ENCODE measurements around the gene STMP1. TPM values are rescaled to one million over a fixed set of nuclear protein-coding genes. Genes with fewer than 3 reads are reported as not detected.

STMP1 gene
- total RNA-seq, 4 donors from 2014 or later = 7.7 to 19.9 (median 11.8) TPM

GRCh38 chr7:135644729-135645128 is 17.6 kb upstream of the STMP1 start:
- DNase-seq = no peak
- intact Hi-C loops (cut with DNase I; ENCODE audit: low total_unique reads) = loop anchor here (2.0 kb wide), 1 partner anchor 364 kb away; no protein-coding TSS in a partner anchor
- H3K4me3 ChIP-seq = no peak overlapping the region
- no peak overlapping the region for H3K27ac ChIP-seq
- H3K9me3 ChIP-seq = no peaks in the 10 kb centered on the region
- in situ Hi-C loops (cut with MboI; ENCODE audit: low sequenced_read_pairs in 4 of 4) = loop anchor here in 3 of 4 donors (10.0 to 25.0 kb wide), 2 partner anchors 357 to 360 kb away; no protein-coding TSS in a partner anchor
- no peak for ATAC-seq
- no peaks in the 10 kb centered on the region for H3K4me1 ChIP-seq
- no peaks in the 10 kb centered on the region for H3K27me3 ChIP-seq
- no peak for TF ChIP-seq POLR2A (IDR thresholded peaks at IDR 0.05)
- TF ChIP-seq, protein P1, sequence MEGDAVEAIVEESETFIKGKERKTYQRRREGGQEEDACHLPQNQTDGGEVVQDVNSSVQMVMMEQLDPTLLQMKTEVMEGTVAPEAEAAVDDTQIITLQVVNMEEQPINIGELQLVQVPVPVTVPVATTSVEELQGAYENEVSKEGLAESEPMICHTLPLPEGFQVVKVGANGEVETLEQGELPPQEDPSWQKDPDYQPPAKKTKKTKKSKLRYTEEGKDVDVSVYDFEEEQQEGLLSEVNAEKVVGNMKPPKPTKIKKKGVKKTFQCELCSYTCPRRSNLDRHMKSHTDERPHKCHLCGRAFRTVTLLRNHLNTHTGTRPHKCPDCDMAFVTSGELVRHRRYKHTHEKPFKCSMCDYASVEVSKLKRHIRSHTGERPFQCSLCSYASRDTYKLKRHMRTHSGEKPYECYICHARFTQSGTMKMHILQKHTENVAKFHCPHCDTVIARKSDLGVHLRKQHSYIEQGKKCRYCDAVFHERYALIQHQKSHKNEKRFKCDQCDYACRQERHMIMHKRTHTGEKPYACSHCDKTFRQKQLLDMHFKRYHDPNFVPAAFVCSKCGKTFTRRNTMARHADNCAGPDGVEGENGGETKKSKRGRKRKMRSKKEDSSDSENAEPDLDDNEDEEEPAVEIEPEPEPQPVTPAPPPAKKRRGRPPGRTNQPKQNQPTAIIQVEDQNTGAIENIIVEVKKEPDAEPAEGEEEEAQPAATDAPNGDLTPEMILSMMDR (IDR thresholded peaks at IDR 0.05 in 4 of 5, conservative IDR thresholded peaks at IDR 0.05 in 1 of 5) = no peak
- H3K36me3 ChIP-seq = peaks cover 0 to 42% of the 10 kb centered on the region in 2 donors

- no peak overlapping the region for H3K4me3 ChIP-seq
- in situ Hi-C loops (cut with MboI; ENCODE audit: low sequenced_read_pairs in 4 of 4) (loop anchor here in 3 of 4 donors (10.0 to 25.0 kb wide), 2 partner anchors 358 to 361 kb away; no protein-coding TSS in a partner anchor), intact Hi-C loops (cut with DNase I; ENCODE audit: low total_unique reads) (loop anchor here (2.0 kb wide), 1 partner anchor 365 kb away; no protein-coding TSS in a partner anchor)
- no peak overlapping the region for H3K27ac ChIP-seq
- H3K27me3 ChIP-seq = no peaks in the 10 kb centered on the region
- H3K9me3 ChIP-seq = no peaks in the 10 kb centered on the region
- ATAC-seq = peak in 1 of 2 donors; percentile 53
- no peaks in the 10 kb centered on the region for H3K4me1 ChIP-seq
- no peak for DNase-seq
- TF ChIP-seq, protein P1 (IDR thresholded peaks at IDR 0.05 in 4 of 5, conservative IDR thresholded peaks at IDR 0.05 in 1 of 5) = peak in 4 of 5 experiments; percentile 39 to 63 (median 50)
- TF ChIP-seq POLR2A (IDR thresholded peaks at IDR 0.05) = no peak
- peaks cover 0 to 37% of the 10 kb centered on the region in 2 donors for H3K36me3 ChIP-seq
These were observed 16.9 kb upstream of the STMP1 start for GRCh38 chr7:135645296-135645904.

DNA sequence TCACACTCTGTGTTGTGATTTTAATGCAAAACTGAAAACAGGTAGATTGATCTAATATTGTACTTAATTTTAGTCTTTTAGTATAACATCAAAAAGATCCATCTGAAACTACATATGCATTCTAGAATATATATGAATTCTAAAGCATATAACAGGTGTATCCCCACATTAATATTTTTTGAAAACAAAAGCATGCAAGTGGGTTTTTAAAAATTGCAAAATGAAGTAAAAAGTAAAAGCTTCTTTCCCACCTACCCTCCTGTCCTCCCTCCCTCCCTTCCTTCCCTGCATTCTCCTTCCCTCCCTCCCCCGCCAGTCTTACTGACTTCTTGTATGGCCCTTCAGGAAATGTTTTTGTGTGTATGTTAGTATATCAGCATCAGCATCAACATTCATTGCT is 14.6 kb upstream of the STMP1 start:
- TF ChIP-seq, protein P1 (IDR thresholded peaks at IDR 0.05 in 4 of 5, conservative IDR thresholded peaks at IDR 0.05 in 1 of 5) = no peak
- TF ChIP-seq POLR2A (IDR thresholded peaks at IDR 0.05) = no peak
- DNase-seq = no peak
- H3K27me3 ChIP-seq = no peaks in the 10 kb centered on the region
- peaks cover 0 to 27% of the 10 kb centered on the region in 2 donors for H3K36me3 ChIP-seq
- in situ Hi-C loops (cut with MboI; ENCODE audit: low sequenced_read_pairs in 4 of 4) (loop anchor here in 3 of 4 donors (10.0 to 25.0 kb wide), 2 partner anchors 360 to 363 kb away; no protein-coding TSS in a partner anchor), intact Hi-C loops (cut with DNase I; ENCODE audit: low total_unique reads) (no loop called here)
- no peak overlapping the region for H3K27ac ChIP-seq
- no peak overlapping the region for H3K4me3 ChIP-seq
- ATAC-seq = no peak
- no peaks in the 10 kb centered on the region for H3K9me3 ChIP-seq
- no peaks in the 10 kb centered on the region for H3K4me1 ChIP-seq

- no peak for TF ChIP-seq POLR2A (IDR thresholded peaks at IDR 0.05)
- TF ChIP-seq, protein P1 (IDR thresholded peaks at IDR 0.05 in 4 of 5, conservative IDR thresholded peaks at IDR 0.05 in 1 of 5) = no peak
- Histone ChIP-seq H3K36me3 (peaks cover 0 to 27% of the 10 kb centered on the region in 2 donors), H3K4me3 (no peak overlapping the region), H3K27ac (no peak overlapping the region), H3K27me3 (no peaks in the 10 kb centered on the region), H3K4me1 (no peaks in the 10 kb centered on the region), H3K9me3 (no peaks in the 10 kb centered on the region)
- ATAC-seq = no peak
- intact Hi-C loops (cut with DNase I; ENCODE audit: low total_unique reads) = no loop called here
- DNase-seq = no peak
- in situ Hi-C loops (cut with MboI; ENCODE audit: low sequenced_read_pairs in 4 of 4) = loop anchor here in 3 of 4 donors (10.0 to 25.0 kb wide), 2 partner anchors 361 to 363 kb away; no protein-coding TSS in a partner anchor
These were observed 14.1 kb upstream of the STMP1 start for GRCh38 chr7:135648235-135648634.
